Neuronal stem cell (in vitro differentiated cells): ENCODE data around the gene PHYKPL.

ENCODE experiments used
- DNase-seq: peaks from one replicate; pipeline ENCODE4 v3.0.0-alpha.2; 2013; ENCODE audit warnings: low spot score
- H2AFZ ChIP-seq: one replicate; pipeline ENCODE4 v1.6.1; 2013; ENCODE audit warnings: mild to moderate bottlenecking, low read length, inconsistent platforms
- H2AK5ac ChIP-seq: 2 replicates; pipeline ENCODE4 v1.6.1; 2013; ENCODE audit warnings: low read depth, mild to moderate bottlenecking, inconsistent platforms, low read length, moderate library complexity, mixed read lengths
- H2BK120ac ChIP-seq: 2 replicates; pipeline ENCODE4 v1.6.1; 2013; ENCODE audit warnings: low read depth, mild to moderate bottlenecking, inconsistent platforms, low read length, moderate library complexity, mixed read lengths
- H2BK12ac ChIP-seq: one replicate; pipeline ENCODE4 v1.6.1; 2013; ENCODE audit warnings: low read length, inconsistent platforms
- H2BK15ac ChIP-seq: 2 replicates; pipeline ENCODE4 v1.6.1; 2013; ENCODE audit warnings: mild to moderate bottlenecking, low read length, inconsistent platforms, mixed read lengths
- H2BK5ac ChIP-seq: one replicate; pipeline ENCODE4 v1.6.1; 2013; ENCODE audit warnings: inconsistent platforms, mild to moderate bottlenecking, low read length, moderate library complexity
- H3K14ac ChIP-seq: one replicate; pipeline ENCODE4 v1.6.1; 2013; ENCODE audit warnings: low read length, inconsistent platforms
- H3K18ac ChIP-seq: 2 replicates; pipeline ENCODE4 v1.6.1; 2013; ENCODE audit warnings: low read length, inconsistent platforms
- H3K23ac ChIP-seq: 2 replicates; pipeline ENCODE4 v1.6.1; 2013; ENCODE audit warnings: low read depth, mild to moderate bottlenecking, mixed read lengths, low read length, inconsistent platforms; ENCODE audit not compliant: poor library complexity
- H3K27ac ChIP-seq: replicated peaks from 3 replicates; pipeline ENCODE4 v1.5.1; 2013; ENCODE audit warnings: low read length, inconsistent platforms
- H3K27me3 ChIP-seq, 3 experiments: 2 replicates each; pipeline ENCODE4 v1.6.1; 2013; ENCODE audit warnings: low read length in 3 of 3, mild to moderate bottlenecking in 2 of 3, inconsistent platforms in 1 of 3, low read depth in 1 of 3, mixed read lengths in 1 of 3, moderate library complexity in 1 of 3; ENCODE audit not compliant: control insufficient read depth in 3 of 3, insufficient read depth in 3 of 3
- H3K36me3 ChIP-seq, 2 donors: replicated peaks in 1 of 2; 2 replicates each; pipeline ENCODE4 v1.6.1; 2013; ENCODE audit warnings: low read length in 2 of 2; ENCODE audit not compliant: control insufficient read depth in 2 of 2, insufficient read depth in 2 of 2
- H3K4ac ChIP-seq: 2 replicates; pipeline ENCODE4 v1.6.1; 2013; ENCODE audit warnings: inconsistent platforms, mild to moderate bottlenecking, low read length, moderate library complexity
- H3K4me1 ChIP-seq, 2 donors: 1 replicate in 1 of 2; 2 replicates in 1 of 2; pipeline ENCODE4 v1.6.1; 2013; ENCODE audit warnings: low read length in 2 of 2, low read depth in 1 of 2; ENCODE audit not compliant: control insufficient read depth in 2 of 2, insufficient read depth in 1 of 2
- H3K4me2 ChIP-seq: one replicate; pipeline ENCODE4 v1.6.1; 2013; ENCODE audit warnings: mild to moderate bottlenecking, low read length, inconsistent platforms; ENCODE audit not compliant: insufficient read depth, poor library complexity, severe bottlenecking
- H3K4me3 ChIP-seq, 2 donors: 2 replicates each; pipeline ENCODE4 v1.5.1; 2013; ENCODE audit warnings: low read length in 2 of 2, mild to moderate bottlenecking in 2 of 2, inconsistent platforms in 1 of 2, moderate library complexity in 1 of 2
- H3K79me1 ChIP-seq: one replicate; pipeline ENCODE4 v1.6.1; 2013; ENCODE audit warnings: low read depth, mild to moderate bottlenecking, inconsistent platforms, low read length, moderate library complexity
- H3K9ac ChIP-seq: one replicate; pipeline ENCODE4 v1.6.1; 2013; ENCODE audit warnings: mild to moderate bottlenecking, low read depth, low read length, inconsistent platforms; ENCODE audit not compliant: poor library complexity
- H3K9me3 ChIP-seq, 2 donors: replicated peaks in 1 of 2; 2 replicates each; pipeline versions ENCODE3 to v1.6.1; 2013; ENCODE audit warnings: low read length in 2 of 2, mild to moderate bottlenecking in 2 of 2, inconsistent platforms in 1 of 2, low read depth in 1 of 2, mixed read lengths in 1 of 2, moderate library complexity in 1 of 2; ENCODE audit not compliant: control insufficient read depth in 2 of 2, insufficient read depth in 1 of 2
- H4K8ac ChIP-seq: one replicate; pipeline ENCODE4 v1.6.1; 2013; ENCODE audit warnings: low read depth, mild to moderate bottlenecking, inconsistent platforms, low read length, moderate library complexity
- H4K91ac ChIP-seq: one replicate; pipeline ENCODE4 v1.6.1; 2013; ENCODE audit warnings: low read length, low read depth, mild to moderate bottlenecking, inconsistent platforms; ENCODE audit not compliant: poor library complexity
- WGBS, 2 donors: extraction: QIAGEN DNeasy Blood & Tissue Kit; methylation state at CpG; one replicate each; pipeline ENCODE4 v1.1.7; 2013; ENCODE audit warnings: missing lambda C conversion rate in 2 of 2, mixed read lengths in 1 of 2; ENCODE audit not compliant: insufficient read length in 2 of 2, insufficient replicate concordance in 1 of 2; ENCODE audit errors: extremely low coverage in 2 of 2; 5-methylcytosine and 5-hydroxymethylcytosine counted together

Gene PHYKPL

DNA sequence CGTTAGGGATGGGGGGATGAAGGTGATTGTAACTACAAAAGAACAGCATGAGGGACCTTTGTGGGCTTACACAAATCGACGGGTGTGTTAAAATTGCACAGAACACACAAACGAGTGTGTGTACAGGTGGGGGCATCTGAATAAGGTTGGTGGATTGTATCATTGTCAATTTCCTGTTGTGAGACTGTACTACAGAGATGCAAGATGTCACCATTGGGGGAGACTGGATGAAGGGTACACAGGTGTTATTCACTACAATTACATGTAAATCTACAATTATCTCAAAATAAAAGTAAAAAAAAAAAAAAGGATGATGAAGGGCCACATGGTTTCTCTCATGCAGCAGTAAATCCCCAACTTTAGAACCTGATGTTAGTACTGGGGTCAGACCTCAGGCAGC, 31.4 kb upstream of the PHYKPL start:
- Histone ChIP-seq H3K36me3 (no peaks in the 10 kb centered on the region), H3K27me3 (no peaks in the 10 kb centered on the region), H3K18ac (no peak overlapping the region), H2BK15ac (no peak overlapping the region), H2BK120ac (no peak overlapping the region), H4K8ac (no peak overlapping the region), H3K4me3 (no peak overlapping the region), H2BK5ac (no peak overlapping the region), H4K91ac (no peak overlapping the region), H3K4ac (no peak overlapping the region), H3K4me1 (no peaks in the 10 kb centered on the region), H3K79me1 (no peaks in the 10 kb centered on the region), H3K9me3 (no peaks in the 10 kb centered on the region), H2BK12ac (no peak overlapping the region), H3K4me2 (no peak overlapping the region), H3K23ac (no peak overlapping the region), H3K9ac (no peak overlapping the region), H2AFZ (no peak overlapping the region), H3K27ac (no peak overlapping the region), H3K14ac (no peak overlapping the region), H2AK5ac (no peak overlapping the region)
- WGBS, 2 donors: no CpG with 5 or more reads among the region's 4 CpGs
- no peak for DNase-seq

DNA sequence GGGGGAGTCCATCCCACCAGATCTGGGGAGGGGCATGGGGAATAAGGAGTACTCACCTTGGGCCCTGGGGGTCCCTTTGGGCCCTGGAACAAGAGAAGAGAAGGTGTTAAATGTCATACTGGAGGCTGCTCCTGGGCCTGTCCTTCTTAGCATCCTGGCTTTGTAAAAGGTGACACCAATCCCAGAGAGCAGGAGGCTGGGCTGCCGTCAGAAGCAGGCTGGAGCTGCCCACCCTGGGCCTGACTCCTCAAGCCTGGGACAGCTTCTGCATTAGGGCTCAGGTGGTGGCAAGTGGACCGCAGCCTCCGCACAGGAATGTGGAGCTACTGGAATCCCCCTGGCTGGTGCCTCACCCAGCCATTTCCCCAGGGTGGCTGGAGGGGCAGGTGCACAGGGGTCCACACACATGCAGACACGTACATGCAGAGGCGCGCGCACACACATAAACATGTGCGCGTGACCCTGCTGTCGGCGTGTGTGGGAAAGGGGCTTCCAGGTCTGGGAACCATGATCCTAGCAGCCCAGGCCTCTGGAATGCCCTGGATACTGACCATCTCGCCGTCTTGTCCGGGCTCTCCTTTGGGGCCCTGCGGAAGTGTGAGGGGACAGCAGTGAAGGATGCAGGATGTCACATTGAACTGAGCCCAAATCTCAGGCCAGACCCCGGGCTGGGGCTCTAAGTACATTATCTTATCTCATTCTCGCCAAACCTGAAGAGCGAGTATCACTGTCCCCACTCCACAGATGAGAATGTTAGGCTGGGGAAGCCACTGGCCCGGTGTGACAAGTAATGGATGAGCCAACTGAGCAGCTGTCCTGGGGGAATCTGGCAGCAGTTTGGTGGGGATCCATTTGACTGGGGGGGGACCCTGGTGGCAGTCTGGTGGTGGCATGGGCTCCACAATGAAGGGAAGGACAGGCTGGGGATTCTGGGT, 29.3 kb upstream of the PHYKPL start:
- Histone ChIP-seq H3K27ac (no peak overlapping the region), H3K4me1 (no peaks in the 10 kb centered on the region), H4K8ac (no peak overlapping the region), H2BK120ac (no peak overlapping the region), H2BK5ac (no peak overlapping the region), H2AK5ac (peak overlapping the region; percentile 32), H3K4me3 (no peak overlapping the region), H3K18ac (peak overlapping the region; percentile 60), H3K23ac (peak overlapping the region; percentile 59), H3K9me3 (no peaks in the 10 kb centered on the region), H2AFZ (no peak overlapping the region), H3K14ac (no peak overlapping the region), H3K4ac (no peak overlapping the region), H4K91ac (peak overlapping the region; percentile 60), H2BK12ac (no peak overlapping the region), H3K27me3 (no peaks in the 10 kb centered on the region), H2BK15ac (no peak overlapping the region), H3K4me2 (no peak overlapping the region), H3K79me1 (no peaks in the 10 kb centered on the region), H3K9ac (no peak overlapping the region), H3K36me3 (no peaks in the 10 kb centered on the region)
- no CpG with 5 or more reads among the region's 19 CpGs for WGBS, 2 donors
- no peak for DNase-seq

- Histone ChIP-seq H3K4me1 (peaks cover 5 to 6% of the 10 kb centered on the region in 2 donors), H3K27ac (no peak overlapping the region), H2AFZ (no peak overlapping the region), H3K14ac (no peak overlapping the region), H2BK5ac (no peak overlapping the region), H3K4ac (no peak overlapping the region), H3K27me3 (no peaks in the 10 kb centered on the region), H3K9ac (no peak overlapping the region), H2AK5ac (no peak overlapping the region), H3K79me1 (no peaks in the 10 kb centered on the region), H4K8ac (no peak overlapping the region), H2BK15ac (no peak overlapping the region), H3K9me3 (no peaks in the 10 kb centered on the region), H3K4me3 (no peak overlapping the region), H2BK12ac (no peak overlapping the region), H3K36me3 (no peaks in the 10 kb centered on the region), H3K18ac (no peak overlapping the region), H3K4me2 (no peak overlapping the region), H2BK120ac (no peak overlapping the region), H3K23ac (peak overlapping the region; percentile 59), H4K91ac (no peak overlapping the region)
- WGBS, 2 donors: no CpG with 5 or more reads among the region's 21 CpGs
- DNase-seq: no peak
Measured at GRCh38 chr5:178259623-178260536, 27.3 kb upstream of the PHYKPL start.

- Histone ChIP-seq H2BK12ac (no peak overlapping the region), H3K27me3 (no peaks in the 10 kb centered on the region), H2BK5ac (peak overlapping the region; percentile 4), H3K4ac (no peak overlapping the region), H3K23ac (no peak overlapping the region), H3K14ac (no peak overlapping the region), H3K27ac (no peak overlapping the region), H3K36me3 (no peaks in the 10 kb centered on the region), H3K4me2 (no peak overlapping the region), H3K9me3 (no peaks in the 10 kb centered on the region), H3K9ac (no peak overlapping the region), H3K79me1 (no peaks in the 10 kb centered on the region), H4K8ac (no peak overlapping the region), H2BK120ac (no peak overlapping the region), H2AK5ac (peak overlapping the region; percentile 96), H4K91ac (no peak overlapping the region), H3K4me1 (peaks cover 5 to 6% of the 10 kb centered on the region in 2 donors), H2AFZ (no peak overlapping the region), H3K18ac (peak overlapping the region; percentile 78), H2BK15ac (peak overlapping the region; percentile 55), H3K4me3 (no peak overlapping the region)
- WGBS, 2 donors: no CpG with 5 or more reads among the region's 4 CpGs
- no peak for DNase-seq
Measured at GRCh38 chr5:178257650-178258049, 25.0 kb upstream of the PHYKPL start.
